Measurements from ENCODE around the gene PAK5. TPM values are rescaled to one million over a fixed set of nuclear protein-coding genes. Genes with fewer than 3 reads are reported as not detected.

PAK5 gene
- total RNA-seq, 1 experiment from 2014 or later, result 0.21 TPM

DNA sequence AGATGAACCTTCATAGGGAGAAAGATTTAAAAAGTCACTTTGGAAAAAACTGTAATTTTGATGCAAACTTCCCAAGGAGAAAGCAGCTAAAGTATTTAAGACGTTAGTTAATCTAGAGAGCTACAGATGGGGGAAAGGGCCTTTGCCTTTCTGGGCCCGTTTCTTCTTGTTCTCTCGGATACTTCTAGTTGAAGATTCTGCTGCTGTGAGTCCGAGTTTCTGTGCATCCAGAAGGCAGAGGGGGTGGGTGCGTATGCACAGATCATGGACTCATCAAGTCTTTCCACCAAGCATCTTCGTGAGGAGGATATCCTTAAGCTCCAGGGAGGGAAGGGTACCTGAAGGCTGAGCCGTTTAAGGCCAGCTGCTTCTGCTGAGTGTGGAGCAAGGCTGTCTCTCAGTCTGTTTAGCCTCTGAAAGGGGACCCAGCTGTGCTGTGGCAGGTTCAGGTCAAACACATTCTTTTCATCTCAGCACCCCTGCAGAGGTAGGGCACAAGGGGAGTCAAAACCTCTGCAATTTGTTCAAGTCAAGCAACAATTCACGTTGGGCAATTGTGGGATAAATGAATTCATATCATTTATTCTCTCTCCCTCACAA lies 320.2 kb downstream of the PAK5 start:
- DNase-seq (ENCODE audit: low spot score), result no peak

DNA sequence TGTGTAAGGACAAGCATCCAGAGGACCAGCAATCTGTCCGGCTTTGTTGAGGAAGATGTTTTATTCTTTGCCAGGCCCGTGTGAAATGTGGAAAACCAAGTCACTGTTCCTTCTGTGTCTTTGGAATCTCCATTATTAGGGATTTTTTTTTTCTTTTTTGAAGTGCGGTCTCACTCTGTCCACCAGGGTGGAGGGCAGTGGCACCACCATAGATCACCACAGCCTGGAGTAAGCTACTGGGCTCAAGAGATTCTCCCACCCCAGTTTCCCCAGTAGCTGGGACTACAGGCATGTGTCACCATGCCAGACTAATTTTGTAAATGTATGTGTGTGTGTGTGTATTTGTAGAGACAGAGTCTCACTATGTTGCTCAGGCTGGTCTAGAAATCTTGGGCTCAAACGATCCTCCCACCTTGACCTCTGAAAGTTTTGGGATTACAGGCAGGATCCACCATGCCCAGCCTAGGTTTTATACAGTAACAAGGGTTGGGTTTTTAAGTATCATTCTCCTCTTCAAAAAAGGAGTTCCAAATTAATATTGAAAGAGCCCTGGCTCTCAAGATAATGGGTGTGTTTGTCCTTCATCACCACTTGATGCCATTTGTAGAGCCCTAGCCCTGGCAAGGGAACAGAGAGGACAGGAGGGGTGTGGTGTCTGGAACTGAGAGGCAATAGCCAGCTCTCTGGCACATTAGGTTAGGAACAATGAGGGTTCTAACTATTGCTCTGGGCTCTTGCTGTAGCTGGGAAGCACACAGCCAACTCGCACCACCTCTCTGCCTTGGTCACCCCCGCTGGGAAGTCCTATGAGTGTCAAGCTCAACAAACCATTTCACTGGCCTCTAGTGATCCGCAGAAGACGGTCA lies 321.3 kb downstream of the PAK5 start:
- no peak for DNase-seq (ENCODE audit: low spot score)

DNA sequence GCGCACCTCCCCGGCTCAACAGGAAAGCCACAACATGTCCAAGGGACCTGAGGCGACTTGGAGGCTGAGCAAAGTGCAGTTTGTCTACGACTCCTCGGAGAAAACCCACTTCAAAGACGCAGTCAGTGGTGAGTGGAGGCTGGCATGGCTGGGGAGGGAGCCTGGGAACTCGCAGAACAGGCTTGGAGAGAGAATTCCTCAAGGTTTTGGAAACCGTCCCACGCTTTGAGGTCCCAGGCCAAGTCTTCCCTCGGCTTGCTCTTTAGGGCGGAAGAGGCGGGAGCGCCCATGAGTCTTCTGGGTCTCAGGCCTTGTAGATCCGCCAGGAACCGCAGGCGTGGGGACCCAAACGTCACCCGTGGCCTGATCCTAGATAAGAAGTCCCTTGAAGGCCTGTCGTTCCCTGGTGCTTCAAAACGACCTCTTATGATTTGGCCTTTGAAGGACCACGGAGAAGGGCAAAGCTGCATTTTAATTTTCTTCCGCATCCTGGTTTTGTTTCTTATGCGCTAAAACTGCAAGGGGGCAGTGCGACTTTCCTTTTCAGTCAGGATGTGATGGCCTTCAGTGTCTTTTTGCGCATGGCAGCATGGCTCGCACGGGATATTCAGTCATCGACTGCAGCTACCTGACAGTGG lies 322.5 kb downstream of the PAK5 start:
- no peak for DNase-seq (ENCODE audit: low spot score)

DNA sequence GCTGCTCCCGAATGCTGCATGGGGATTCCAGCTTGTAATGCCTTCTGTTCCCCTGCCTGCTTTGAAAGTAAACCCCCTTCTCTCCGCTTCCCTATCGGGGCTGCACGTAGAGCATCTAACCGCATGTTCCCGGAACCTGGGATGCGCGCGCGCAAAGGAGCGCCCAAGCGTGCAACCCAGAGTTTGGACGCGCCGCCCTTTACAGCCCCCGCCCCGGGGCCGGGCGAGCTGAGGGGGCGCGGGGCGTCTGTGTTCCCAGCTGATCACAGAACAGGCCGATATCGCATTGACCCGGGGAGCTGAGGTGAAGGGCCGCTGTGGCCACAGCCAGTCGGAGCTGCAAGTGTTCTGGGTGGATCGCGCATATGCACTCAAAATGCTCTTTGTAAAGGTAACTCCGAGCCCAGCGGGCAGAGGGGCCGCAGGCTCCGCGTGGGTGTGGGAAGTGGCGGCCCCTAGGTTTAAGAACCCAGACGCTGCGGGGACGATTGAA lies 323.1 kb downstream of the PAK5 start:
- DNase-seq (ENCODE audit: low spot score), result no peak

DNA sequence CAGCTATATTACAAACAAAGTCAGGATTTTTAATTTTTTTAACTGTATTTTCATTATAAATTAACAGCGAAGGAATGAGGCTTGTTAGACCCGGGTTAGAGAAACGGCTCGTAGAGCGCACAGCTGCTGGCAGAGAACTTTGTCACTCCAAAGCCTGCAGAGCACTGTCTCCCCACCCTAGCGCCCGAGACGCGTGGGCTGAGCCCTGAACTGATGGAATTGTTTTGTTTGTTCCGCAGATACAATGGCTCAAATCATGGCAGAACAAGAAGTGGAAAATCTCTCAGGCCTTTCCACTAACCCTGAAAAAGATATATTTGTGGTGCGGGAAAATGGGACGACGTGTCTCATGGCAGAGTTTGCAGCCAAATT lies 323.7 kb downstream of the PAK5 start:
- DNase-seq (ENCODE audit: low spot score), result no peak

DNA sequence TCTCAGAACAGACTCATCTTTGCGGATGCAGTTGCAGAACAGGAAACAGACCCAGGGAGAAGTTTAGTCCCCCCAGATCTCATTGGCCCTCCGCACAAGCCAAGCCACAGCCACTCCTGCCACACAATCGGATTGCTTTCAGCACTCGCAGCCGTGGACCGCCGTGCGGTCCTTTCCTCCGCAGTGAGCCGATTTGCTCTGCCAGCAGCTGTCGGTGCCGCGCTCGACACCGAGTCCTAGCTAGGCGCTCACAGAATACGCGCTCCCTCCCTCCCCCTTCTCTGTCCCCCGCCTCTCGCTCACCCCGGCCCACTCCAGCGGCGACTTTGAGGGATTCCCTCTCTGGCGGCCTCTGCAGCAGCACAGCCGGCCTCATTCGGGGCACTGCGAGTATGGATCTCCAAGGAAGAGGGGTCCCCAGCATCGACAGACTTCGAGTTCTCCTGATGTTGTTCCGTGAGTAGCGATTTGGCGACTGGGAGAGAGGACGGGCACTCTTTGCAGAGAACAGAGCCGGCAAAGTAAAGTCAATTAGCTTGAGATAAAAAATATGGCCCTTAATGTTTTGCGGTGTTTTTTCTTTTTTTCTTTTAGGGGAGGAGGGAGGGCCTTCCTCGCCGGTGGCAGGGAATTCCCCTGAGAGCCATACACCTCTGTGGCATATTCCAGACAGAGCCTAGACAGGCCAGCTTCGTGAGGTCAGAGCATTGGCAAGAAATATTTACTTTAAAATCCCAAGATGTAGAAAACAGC lies 324.2 kb downstream of the PAK5 start, which contains the start of gene LAMP5:
Gene LAMP5, plus strand, starts transcription at position 130 of the 753 bp plus-strand sequence. Its CDS starts 263 bp downstream, at position 393.
- no peak for DNase-seq (ENCODE audit: low spot score)

DNA sequence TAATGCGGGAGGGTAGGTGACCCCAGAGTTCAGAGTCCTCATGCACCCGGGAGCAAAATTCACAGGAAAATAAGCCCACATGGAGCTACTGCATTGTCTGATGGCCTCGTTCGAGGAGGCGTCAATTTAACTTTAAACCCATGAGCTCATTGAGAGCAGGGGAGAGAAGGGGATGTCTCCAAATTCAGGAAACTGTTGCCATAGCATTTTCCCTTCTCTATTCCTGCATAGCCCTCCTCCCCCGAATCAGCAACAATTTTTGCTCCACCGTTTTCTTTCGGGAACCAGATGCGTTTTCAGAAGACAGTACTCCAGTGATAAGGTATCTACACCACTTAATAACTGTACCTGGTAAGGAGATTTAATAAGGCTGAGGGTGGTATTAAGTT lies 324.8 kb downstream of the PAK5 start:
- DNase-seq (ENCODE audit: low spot score), result no peak

DNA sequence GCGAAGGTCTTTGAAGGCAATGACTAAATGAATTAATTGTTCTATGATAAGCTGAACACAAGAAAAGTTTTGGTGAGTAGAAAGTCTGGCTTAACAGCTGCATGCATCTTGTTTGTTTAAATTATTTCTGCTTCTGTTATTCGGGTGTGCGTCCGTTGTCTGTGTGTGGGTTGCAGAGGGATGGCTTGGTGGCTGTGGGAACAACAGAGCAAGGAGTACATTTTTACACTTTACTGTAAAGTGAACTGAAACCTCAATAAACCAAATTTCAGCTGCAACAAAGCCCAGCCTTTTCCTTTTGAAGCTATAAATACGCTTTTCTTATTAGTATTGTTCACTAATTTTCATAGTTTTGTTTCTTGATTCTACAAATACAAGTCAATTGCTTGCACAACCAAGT lies 328.0 kb downstream of the PAK5 start:
- DNase-seq (ENCODE audit: low spot score), result no peak

DNA sequence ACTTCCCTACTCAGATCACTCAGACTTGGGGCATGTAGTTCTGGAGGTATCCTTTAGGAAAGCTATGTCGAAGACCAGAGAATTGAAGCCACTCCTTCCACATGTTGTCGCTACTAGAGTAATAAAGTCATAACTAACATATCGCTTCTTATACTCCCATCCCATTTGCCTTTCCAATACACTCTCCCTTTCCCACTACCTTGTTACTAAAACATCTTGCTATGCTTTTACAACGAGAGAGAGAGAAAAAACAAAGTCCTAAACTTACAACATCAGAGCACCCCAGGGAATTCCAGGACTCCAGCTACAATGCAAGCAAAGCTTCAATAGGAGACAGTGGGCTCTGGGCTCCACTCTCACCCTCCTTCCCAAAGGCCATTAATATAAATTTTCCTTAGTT lies 329.6 kb downstream of the PAK5 start:
- no peak for DNase-seq (ENCODE audit: low spot score)

DNA sequence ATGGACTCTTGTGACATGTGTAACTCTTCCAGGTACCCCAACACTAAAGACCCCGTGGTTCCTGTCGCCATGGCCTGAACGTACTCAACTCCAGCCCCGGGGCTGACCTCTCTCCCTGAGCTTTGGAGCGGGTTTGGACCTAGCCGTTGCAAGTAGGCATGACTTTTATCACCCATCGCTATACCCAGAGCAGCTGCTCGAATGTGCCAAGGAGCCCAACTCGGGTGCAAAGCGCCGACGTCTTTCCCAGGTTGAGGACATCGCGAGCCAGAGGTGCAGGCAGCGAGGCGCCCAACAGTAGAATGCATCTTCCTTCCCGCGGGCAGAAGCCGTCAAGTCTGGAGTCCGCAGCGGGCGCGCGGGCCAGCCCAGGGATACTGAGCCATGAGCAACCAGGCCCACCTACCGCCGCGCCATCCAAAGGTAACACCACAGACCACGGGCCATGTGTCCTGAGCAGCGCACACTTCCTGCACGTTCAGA lies 330.1 kb downstream of the PAK5 start:
- DNase-seq (ENCODE audit: low spot score), result no peak

DNA sequence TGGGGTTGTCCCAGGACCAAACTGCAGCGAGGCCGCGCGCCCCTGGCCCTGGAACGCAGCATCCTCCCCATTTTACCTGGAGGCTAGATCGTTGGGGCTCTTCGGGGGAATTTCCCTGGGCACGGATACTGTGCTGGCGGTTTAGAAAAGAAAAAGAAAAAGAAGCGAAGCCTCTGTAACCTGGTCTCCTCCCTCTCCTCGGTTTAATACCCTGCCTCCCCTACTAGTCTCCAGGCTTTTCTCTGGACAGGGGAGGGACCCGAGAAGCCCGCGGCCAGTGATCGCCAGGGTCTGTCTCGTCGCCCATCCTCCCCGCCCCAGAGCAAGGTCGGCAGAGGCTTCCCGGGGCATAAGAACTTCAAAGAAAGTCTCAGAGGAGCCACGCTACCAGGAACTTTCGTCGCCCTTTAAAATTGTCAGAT lies 330.6 kb downstream of the PAK5 start:
- no peak for DNase-seq (ENCODE audit: low spot score)

DNA sequence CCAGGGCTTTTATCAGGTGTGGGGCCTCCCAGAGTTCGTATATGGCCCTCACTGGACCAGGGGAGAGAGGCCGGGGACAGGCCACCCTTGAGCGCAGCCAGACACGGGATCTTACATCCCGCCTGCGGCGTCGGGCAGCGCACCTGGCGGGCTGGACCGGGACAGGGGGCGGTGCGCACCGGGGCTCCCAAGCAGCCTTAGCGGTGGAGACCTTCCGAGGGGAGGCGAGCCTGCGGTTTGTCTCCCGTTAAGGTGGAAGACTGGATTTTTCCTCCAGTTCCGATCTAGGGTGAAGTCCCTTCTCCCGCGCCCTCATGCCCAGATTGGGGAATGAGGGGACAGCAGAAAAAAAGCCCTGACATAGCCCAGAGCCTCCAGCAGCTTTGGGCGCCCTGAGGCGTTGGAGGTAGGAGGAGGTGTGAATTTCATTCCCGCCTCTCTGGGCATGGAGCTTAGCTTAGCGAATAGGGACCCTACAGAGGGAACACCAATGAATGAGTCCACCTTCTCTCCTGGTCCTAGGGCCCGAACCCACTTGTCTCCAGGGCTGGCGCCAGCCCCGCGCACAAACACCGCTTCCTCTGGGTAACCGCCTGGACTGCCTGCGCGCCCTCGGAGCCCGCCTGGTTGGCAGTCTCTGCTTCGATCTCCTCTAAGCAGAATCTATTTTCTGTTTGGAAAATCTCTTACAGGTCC lies 331.2 kb downstream of the PAK5 start:
- no peak for DNase-seq (ENCODE audit: low spot score)

DNA sequence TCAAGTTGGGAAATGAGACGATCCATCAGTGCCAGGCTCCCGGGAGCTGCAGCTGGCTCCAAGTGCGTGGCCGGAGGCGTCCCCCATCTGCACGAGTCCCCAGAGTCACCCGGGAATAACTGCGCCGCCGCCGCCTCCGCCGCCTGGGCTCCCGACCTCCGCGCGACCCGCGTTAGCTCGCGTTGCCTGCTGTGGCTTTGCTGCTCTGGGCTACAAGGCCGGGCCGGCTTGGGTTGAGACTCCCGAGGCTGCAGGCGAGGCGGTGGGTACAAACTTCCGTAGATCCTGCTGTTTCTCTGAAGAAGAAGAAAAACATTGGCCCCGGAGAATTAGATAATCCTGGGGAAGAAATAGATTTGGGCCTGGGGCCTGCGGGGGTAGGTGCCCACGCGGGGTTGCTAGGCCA lies 331.9 kb downstream of the PAK5 start:
- no peak for DNase-seq (ENCODE audit: low spot score)

DNA sequence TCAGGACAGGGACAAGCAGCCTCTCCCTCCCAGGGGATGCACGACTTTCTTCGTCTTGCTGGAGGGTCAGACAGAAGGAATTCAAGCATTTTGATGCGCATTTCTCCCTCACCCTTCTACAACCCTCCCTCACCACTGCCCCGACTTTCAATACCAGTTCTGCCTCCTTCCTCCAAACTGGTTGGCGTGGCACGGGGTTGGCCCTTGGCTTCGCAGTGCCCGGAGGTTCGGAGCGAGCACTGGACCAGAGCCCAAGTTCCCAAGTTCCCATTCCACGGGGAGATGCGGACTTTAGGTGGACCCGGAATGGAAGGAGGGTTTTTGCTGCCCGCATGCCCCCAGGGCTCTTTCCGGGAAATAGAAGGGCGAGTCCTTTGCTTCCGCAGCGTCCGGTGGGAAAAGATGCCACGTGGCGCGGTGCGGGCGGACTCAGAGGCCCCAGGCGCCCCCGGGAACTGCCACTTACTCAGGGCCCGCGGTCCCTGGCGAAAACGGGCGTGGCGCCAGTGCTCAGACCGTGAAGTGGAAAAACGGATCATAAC lies 332.5 kb downstream of the PAK5 start:
- DNase-seq (ENCODE audit: low spot score), result no peak

DNA sequence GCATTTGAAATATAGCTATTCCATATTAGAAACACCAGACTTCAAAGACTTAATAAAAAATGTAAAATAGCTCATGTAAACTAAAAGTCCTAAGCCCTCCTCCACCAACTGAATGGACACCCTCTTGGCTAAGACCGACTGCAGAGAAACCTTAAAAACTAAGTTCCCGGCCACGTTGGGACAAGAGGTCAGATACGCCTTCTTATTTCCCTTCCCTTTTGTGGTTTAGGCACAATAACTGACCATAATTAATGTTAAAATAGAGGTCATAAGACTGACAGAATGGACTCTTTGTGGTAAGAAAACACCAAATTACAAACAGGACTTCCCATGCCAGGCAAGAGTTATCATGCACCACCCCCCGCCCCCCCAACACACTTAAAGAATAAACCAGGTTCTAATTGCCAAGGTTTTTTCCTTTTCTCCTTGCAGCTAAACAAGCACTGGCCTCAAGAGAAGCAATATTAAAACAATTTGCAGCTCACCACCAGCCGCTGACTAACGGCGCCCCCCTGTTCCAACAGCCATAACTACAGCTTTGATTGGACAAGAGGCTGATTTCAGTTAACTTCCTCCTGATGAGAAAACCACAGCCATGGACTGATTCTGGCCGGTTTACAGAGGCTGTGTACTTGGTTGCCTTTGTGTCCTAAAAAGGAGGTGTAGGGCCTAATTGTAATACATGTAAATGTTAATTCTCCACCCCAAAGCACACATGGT lies 335.2 kb downstream of the PAK5 start:
- DNase-seq (ENCODE audit: low spot score), result peak; percentile 83

DNA sequence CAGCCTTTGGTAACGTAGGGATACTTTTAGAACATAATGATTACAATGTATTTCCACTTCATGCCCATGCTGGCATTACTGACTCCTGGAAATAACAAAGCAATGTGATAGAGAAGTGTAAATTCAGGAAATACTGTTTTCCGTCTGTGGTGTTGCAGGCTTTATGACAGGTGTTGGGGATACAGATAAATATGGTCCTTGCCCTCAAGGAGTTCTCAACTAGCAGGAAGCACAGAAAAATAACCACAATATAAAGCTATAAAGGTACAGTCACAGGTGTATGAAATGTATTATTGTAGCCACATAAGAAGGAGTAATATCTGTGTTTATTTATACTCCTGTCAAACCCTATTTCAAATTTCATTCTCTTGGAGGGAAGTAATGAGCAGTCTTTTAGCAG lies 337.4 kb downstream of the PAK5 start:
- no peak for DNase-seq (ENCODE audit: low spot score)

DNA sequence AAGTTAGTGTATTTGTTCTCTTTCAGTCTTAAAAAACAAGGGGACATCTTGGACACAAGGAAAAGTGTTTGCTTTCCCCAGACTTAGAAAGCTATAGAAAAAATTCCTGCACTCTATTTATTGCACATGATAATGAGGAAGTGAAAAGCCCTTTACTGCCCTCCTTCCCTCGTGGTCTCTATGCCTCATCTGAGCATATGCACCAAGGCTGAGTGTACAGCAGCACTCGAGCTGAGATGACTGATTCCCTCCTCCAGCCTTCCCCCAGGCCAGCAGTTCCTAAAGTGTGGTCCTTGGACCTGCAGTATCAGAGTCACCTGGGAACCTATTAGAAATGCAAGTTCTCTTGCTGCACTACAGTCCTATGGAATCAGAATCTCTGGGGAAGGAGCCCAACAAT lies 338.8 kb downstream of the PAK5 start:
- no peak for DNase-seq (ENCODE audit: low spot score)

DNA sequence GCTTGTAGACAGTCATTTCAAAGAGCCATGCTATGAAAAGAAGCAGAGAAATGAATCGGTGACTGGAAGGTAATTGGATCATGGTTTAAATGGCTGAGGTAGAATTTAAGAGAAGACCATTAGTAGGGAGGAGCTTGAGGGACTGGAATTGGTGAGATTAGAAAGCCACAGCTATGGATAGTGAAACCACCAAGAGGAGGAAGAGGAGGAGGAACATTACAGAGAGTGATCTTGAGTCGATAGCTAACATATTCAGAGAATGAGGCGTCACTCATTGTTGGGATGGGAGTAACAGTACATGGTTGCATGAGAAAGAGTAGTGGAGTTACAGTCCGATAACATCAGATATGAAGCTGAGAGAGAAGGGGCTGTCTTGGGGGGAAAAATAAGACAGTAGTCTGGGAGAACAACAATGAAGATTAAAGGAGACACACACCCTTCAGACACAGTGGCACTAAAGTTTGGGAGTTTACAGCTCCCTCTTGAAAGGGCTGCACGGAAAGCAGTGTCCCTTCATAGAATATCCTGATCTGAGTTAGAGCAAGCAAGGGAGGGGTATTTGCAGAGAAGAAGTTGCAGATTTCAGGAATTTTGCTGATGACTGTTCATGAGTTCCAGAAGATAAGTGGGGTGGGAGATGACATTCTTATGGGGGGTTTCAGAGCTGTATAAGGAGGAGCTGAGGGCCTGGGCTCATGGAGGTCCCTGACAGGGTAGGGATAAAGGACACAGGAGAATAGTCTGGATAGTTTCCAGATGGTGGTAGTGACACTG lies 339.6 kb downstream of the PAK5 start:
- DNase-seq (ENCODE audit: low spot score), result no peak

DNA sequence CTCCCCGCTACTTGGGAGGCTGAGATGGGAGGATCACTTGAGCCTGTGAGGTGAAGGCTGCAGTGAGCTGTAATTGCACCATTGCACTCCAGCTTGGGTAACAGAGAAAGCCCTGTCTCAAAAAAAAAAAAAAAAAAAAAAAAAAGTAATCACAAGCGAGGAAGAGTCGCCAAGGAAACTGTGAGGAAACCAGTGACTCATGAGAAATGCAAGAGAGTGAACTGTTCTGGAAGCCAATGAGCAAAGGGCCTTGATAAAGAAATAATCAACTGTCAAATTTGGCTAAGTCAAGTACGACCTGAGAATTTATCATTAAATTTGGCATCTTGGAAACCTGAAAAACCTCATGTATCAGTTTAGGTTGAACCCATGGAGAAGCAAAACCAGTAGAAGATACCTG lies 340.6 kb downstream of the PAK5 start:
- DNase-seq (ENCODE audit: low spot score), result peak; percentile 23
